IMR-90 (cell line): Measurements from ENCODE around the gene CUX1. TPM values are rescaled to one million over a fixed set of nuclear protein-coding genes. Genes with fewer than 3 reads are reported as not detected.
A peak's percentile ranks its signal among the peaks of the same experiment; 100 is the strongest.

Experiments used
- ATAC-seq: fragments of 200-7000 bp; cut with Tn5 transposase; 2 replicates; pipeline ENCODE4 v1.9.1; 2020; ENCODE audit warnings: low read depth, mild to moderate bottlenecking, moderate library complexity
- BruUV-seq: library from RNA; stranded (reverse); fragments of 400-500 nt; replicated peaks from 2 replicates; lab custom pipeline; 2021; lab: Mats Ljungman, UMichigan
- CTCF ChIA-PET: fragments of 300-600 bp; formaldehyde crosslinking; extraction: SDS; loops from one replicate; lab custom pipeline; 2021; ENCODE audit warnings: antibody characterized with exemption; lab: Yijun Ruan, JAX
- POLR2A ChIA-PET: fragments of 300-600 bp; sonication (Branson Sonifier 250); formaldehyde crosslinking; loops from one replicate; lab custom pipeline; 2022; ENCODE audit warnings: antibody characterized with exemption; ENCODE audit not compliant: unreplicated experiment; lab: Charles Lee
- DNase-seq: peaks from one replicate; pipeline ENCODE4 v3.0.0; 2013
- H2AFZ ChIP-seq: replicated peaks from 2 replicates; pipeline ENCODE3; 2013; ENCODE audit warnings: low read length, mild to moderate bottlenecking; ENCODE audit not compliant: poor library complexity
- H2AK5ac ChIP-seq: 2 replicates; pipeline ENCODE4 v1.6.1; 2013; ENCODE audit warnings: low read depth, low read length, inconsistent platforms
- H2AK9ac ChIP-seq: replicated peaks from 2 replicates; pipeline ENCODE3; 2013; ENCODE audit warnings: mild to moderate bottlenecking, low read depth, low read length, moderate library complexity; ENCODE audit not compliant: poor library complexity
- H2BK120ac ChIP-seq: 2 replicates; pipeline ENCODE4 v1.6.1; 2013; ENCODE audit warnings: low read depth, low read length, inconsistent platforms
- H2BK15ac ChIP-seq: 3 replicates; pipeline ENCODE4 v1.6.1; 2013; ENCODE audit warnings: low read depth, low read length, inconsistent platforms
- H2BK20ac ChIP-seq: 2 replicates; pipeline ENCODE4 v1.6.1; 2013; ENCODE audit warnings: low read depth, mild to moderate bottlenecking, inconsistent platforms, low read length, moderate library complexity
- H2BK5ac ChIP-seq: 2 replicates; pipeline ENCODE4 v1.6.1; 2013; ENCODE audit warnings: mild to moderate bottlenecking, low read depth, low read length, inconsistent platforms; ENCODE audit not compliant: poor library complexity, severe bottlenecking
- H3K14ac ChIP-seq: replicated peaks from 2 replicates; pipeline ENCODE4 v1.6.1; 2013; ENCODE audit warnings: low read depth, low read length, inconsistent platforms
- H3K18ac ChIP-seq: 2 replicates; pipeline ENCODE4 v1.6.1; 2013; ENCODE audit warnings: low read depth, low read length, control low read depth
- H3K23ac ChIP-seq: 2 replicates; pipeline ENCODE4 v1.6.1; 2013; ENCODE audit warnings: low read depth, low read length, inconsistent platforms
- H3K27ac ChIP-seq: 2 replicates; pipeline ENCODE4 v1.5.1; 2013; ENCODE audit warnings: mild to moderate bottlenecking, control low read depth, low read length; ENCODE audit not compliant: insufficient read depth
- H3K27me3 ChIP-seq: 2 replicates; pipeline ENCODE4 v1.6.1; 2013; ENCODE audit warnings: low read length; ENCODE audit not compliant: control insufficient read depth, insufficient read depth
- H3K36me3 ChIP-seq: 2 replicates; pipeline ENCODE4 v1.6.1; 2013; ENCODE audit warnings: low read length, mixed read lengths; ENCODE audit not compliant: control insufficient read depth, insufficient read depth
- H3K4ac ChIP-seq: 2 replicates; pipeline ENCODE4 v1.6.1; 2013; ENCODE audit warnings: low read depth, low read length, inconsistent platforms
- H3K4me1 ChIP-seq: 2 replicates; pipeline ENCODE4 v1.6.1; 2013; ENCODE audit warnings: low read length, mixed read lengths; ENCODE audit not compliant: control insufficient read depth, insufficient read depth
- H3K4me2 ChIP-seq: 2 replicates; pipeline ENCODE4 v1.6.1; 2013; ENCODE audit warnings: low read depth, mild to moderate bottlenecking, control low read depth, low read length, moderate library complexity
- H3K4me3 ChIP-seq: 2 replicates; pipeline ENCODE4 v1.5.1; 2013; ENCODE audit warnings: low read depth, mild to moderate bottlenecking, control low read depth, low read length, moderate library complexity; ENCODE audit not compliant: insufficient read depth
- H3K56ac ChIP-seq: 2 replicates; pipeline ENCODE4 v1.6.1; 2013; ENCODE audit warnings: low read length, inconsistent platforms; ENCODE audit not compliant: insufficient read depth; ENCODE audit errors: extremely low read depth
- H3K79me1 ChIP-seq, 2 experiments: 2 replicates each; pipeline ENCODE4 v1.6.1; 2013; ENCODE audit warnings: low read length in 2 of 2, inconsistent platforms in 1 of 2, low read depth in 1 of 2
- H3K9ac ChIP-seq: 2 replicates; pipeline ENCODE4 v1.6.1; 2013; ENCODE audit warnings: low read depth, low read length, control low read depth
- H3K9me1 ChIP-seq: 2 replicates; pipeline ENCODE4 v1.6.1; 2013; ENCODE audit warnings: low read length, inconsistent platforms; ENCODE audit not compliant: insufficient read depth
- H3K9me3 ChIP-seq: 2 replicates; pipeline ENCODE4 v1.6.1; 2013; ENCODE audit warnings: low read length; ENCODE audit not compliant: control insufficient read depth, insufficient read depth
- H4K20me1 ChIP-seq: 2 replicates; pipeline ENCODE4 v1.6.1; 2013; ENCODE audit warnings: low read length, inconsistent platforms; ENCODE audit not compliant: insufficient read depth
- H4K5ac ChIP-seq: 2 replicates; pipeline ENCODE4 v1.6.1; 2013; ENCODE audit warnings: mild to moderate bottlenecking, low read depth, low read length, control low read depth
- H4K8ac ChIP-seq, 2 experiments: 2 replicates each; pipeline ENCODE4 v1.6.1; 2013; ENCODE audit warnings: low read depth in 2 of 2, low read length in 2 of 2, control low read depth in 1 of 2, inconsistent platforms in 1 of 2
- H4K91ac ChIP-seq: 2 replicates; pipeline ENCODE4 v1.6.1; 2013; ENCODE audit warnings: low read depth, low read length, inconsistent platforms; ENCODE audit not compliant: insufficient read depth
- CEBPB ChIP-seq: IDR thresholded peaks from 2 replicates; pipeline ENCODE4 v1.6.1; 2012; ENCODE audit warnings: low read depth, low read length, improper control_type of control experiment
- CTCF ChIP-seq: conservative IDR thresholded peaks from 2 replicates; pipeline ENCODE4 v1.5.1; 2012; ENCODE audit warnings: mild to moderate bottlenecking, low read depth, low read length, improper control_type of control experiment
- ELK1 ChIP-seq: fragments of 150-350 bp; IDR thresholded peaks from 2 replicates; pipeline ENCODE4 v1.6.1; 2016; ENCODE audit warnings: low read depth, mild to moderate bottlenecking, low read length, moderate library complexity, borderline replicate concordance
- FOS ChIP-seq: fragments of 150-350 bp; IDR thresholded peaks from 2 replicates; pipeline ENCODE4 v1.6.1; 2016; ENCODE audit warnings: low read depth, low read length
- MAFK ChIP-seq: IDR thresholded peaks from 2 replicates; pipeline ENCODE4 v1.6.1; 2012; ENCODE audit warnings: low read depth, low read length, improper control_type of control experiment
- MAZ ChIP-seq: IDR thresholded peaks from 2 replicates; pipeline ENCODE4 v1.6.1; 2012; ENCODE audit warnings: low read depth, mild to moderate bottlenecking, low read length, improper control_type of control experiment, moderate library complexity, borderline replicate concordance
- NFE2L2 ChIP-seq: fragments of 150-350 bp; IDR thresholded peaks from 2 replicates; pipeline ENCODE4 v1.6.1; 2016; ENCODE audit warnings: low read depth, mild to moderate bottlenecking, low read length
- POLR2A ChIP-seq: IDR thresholded peaks from 2 replicates; pipeline ENCODE4 v1.6.1; 2012; ENCODE audit warnings: mild to moderate bottlenecking, low read depth, low read length
- RCOR1 ChIP-seq: IDR thresholded peaks from 2 replicates; pipeline ENCODE4 v1.6.1; 2012; ENCODE audit warnings: mild to moderate bottlenecking, low read length, improper control_type of control experiment; ENCODE audit not compliant: insufficient replicate concordance
- SMC3 ChIP-seq: fragments of 150-350 bp; IDR thresholded peaks from 2 replicates; pipeline ENCODE4 v1.6.1; 2016; ENCODE audit warnings: low read depth, mild to moderate bottlenecking, antibody characterized with exemption, low read length, moderate library complexity
- USF2 ChIP-seq: fragments of 150-350 bp; IDR thresholded peaks from 2 replicates; pipeline ENCODE4 v1.6.1; 2017; ENCODE audit warnings: mild to moderate bottlenecking, antibody characterized with exemption, low read length, low read depth
- WGBS, 2 experiments: methylation state at CpG; one replicate each; pipeline versions ENCODE4 v1.1.5 to v1.1.7; 2013; ENCODE audit warnings: missing lambda C conversion rate in 2 of 2; ENCODE audit not compliant: insufficient read length in 1 of 2; ENCODE audit errors: extremely low coverage in 2 of 2; 5-methylcytosine and 5-hydroxymethylcytosine counted together
- dilution Hi-C: fragments of 300-500 bp; cut with HindIII; formaldehyde crosslinking; loops from one replicate; pipeline ENCODE4 v1.14.3; 2018; ENCODE audit warnings: low sequenced_read_pairs; ENCODE audit not compliant: unreplicated experiment
- in situ Hi-C: fragments of 300-500 bp; cut with MboI; formaldehyde crosslinking; loops from 3 replicates; pipeline ENCODE4 v1.14.3; 2019; ENCODE audit warnings: low sequenced_read_pairs, inconsistent platforms, mixed read lengths
- intact Hi-C: fragments of 100-400 bp; cut with micrococcal nuclease; formaldehyde crosslinking; loops from 2 replicates; pipeline ENCODE4 v1.10.0; 2022
- polyA plus RNA-seq, 3 experiments: library from polyadenylated mRNA; depleted of rRNA; stranded (reverse); fragments of >200 nt; gene quantifications; 2 replicates each; pipeline ENCODE4 v1.2.3, GENCODE V29; 2012; ENCODE audit warnings: low replicate concordance in 1 of 3
- total RNA-seq: library from RNA; depleted of rRNA; stranded (reverse); fragments of >200 nt; gene quantifications from 2 replicates; pipeline ENCODE4 v1.2.3, GENCODE V29; 2012

CUX1 gene
- total and polyA plus RNA-seq, 2 of the 4 experiments (the other 2 are of a cell fraction) = 19.7 to 46.4 TPM

- H3K18ac ChIP-seq = no peak overlapping the region
- H3K4me2 ChIP-seq = no peak overlapping the region
- peaks cover 18% of the 10 kb centered on the region for H4K20me1 ChIP-seq
- H3K27ac ChIP-seq = no peak overlapping the region
- H3K14ac ChIP-seq = 0 out of 2 replicates have a peak overlapping the region, but pooled peaks have one; percentile 8
- POLR2A ChIA-PET = no interaction called here
- H2AFZ ChIP-seq = no peak overlapping the region
- in situ Hi-C loops = no loop called here
- peaks cover 22 to 37% of the 10 kb centered on the region in 2 experiments for H3K79me1 ChIP-seq
- H3K27me3 ChIP-seq = no peaks in the 10 kb centered on the region
- peak overlapping the region; percentile 25; the same call in 1 of the 2 replicates for H3K23ac ChIP-seq
- no peak overlapping the region for H2AK9ac ChIP-seq
- dilution Hi-C loops = no loop called here
- TF ChIP-seq CEBPB (no peak), FOS (no peak), MAZ (no peak), RCOR1 (no peak), CTCF (no peak), MAFK (no peak), POLR2A (no peak), NFE2L2 (no peak), USF2 (no peak), SMC3 (no peak), ELK1 (no peak)
- no peak overlapping the region for H2AK5ac ChIP-seq
- intact Hi-C loops = no loop called here
- H2BK120ac ChIP-seq = no peak overlapping the region
- ATAC-seq (no peak), DNase-seq (peak; percentile 46)
- no peak overlapping the region for H4K91ac ChIP-seq
- no peaks in the 10 kb centered on the region for H3K36me3 ChIP-seq
- no peak overlapping the region for H3K56ac ChIP-seq
- no peak overlapping the region for H3K9ac ChIP-seq
- H3K4me1 ChIP-seq = peaks cover 9% of the 10 kb centered on the region
- no peak overlapping the region for H4K5ac ChIP-seq
- H3K4ac ChIP-seq = no peak overlapping the region
- BruUV-seq = no TSS peak
- H2BK20ac ChIP-seq = no peak overlapping the region; the same call in 1 of the 2 replicates
- no peaks in the 10 kb centered on the region for H3K9me3 ChIP-seq
- no peak overlapping the region for H2BK15ac ChIP-seq
- peaks cover 26% of the 10 kb centered on the region for H3K9me1 ChIP-seq
- H4K8ac ChIP-seq = no peak overlapping the region
- no peak overlapping the region for H3K4me3 ChIP-seq
- H2BK5ac ChIP-seq = no peak overlapping the region
- WGBS, 2 experiments = no CpG with 5 or more reads among the region's 8 CpGs
- CTCF ChIA-PET = no interaction called here
Measured at GRCh38 chr7:102061981-102062390, 244.6 kb downstream of the CUX1 start.
